ENCODE data around the gene LSS.

LSS gene

DNA sequence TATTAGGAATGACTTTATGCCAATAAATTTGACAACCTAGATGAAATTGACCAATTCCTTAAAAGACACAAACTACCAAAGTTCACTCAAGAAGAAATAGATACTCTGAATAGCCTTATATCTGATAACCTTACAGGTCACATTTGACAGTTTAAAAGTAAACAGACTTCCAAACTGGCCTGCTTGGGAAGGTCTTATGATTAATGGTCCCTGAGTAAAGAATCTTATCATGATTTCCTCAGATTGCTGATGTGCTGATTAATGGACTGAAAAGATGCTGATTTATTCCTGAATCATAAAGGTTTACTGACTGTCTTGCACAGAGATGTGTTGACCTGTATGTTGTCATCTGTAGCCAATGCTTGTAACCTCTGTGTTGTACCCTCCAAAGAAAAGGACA lies 63.5 kb downstream of the LSS start:
- DNase-seq: no peak

DNA sequence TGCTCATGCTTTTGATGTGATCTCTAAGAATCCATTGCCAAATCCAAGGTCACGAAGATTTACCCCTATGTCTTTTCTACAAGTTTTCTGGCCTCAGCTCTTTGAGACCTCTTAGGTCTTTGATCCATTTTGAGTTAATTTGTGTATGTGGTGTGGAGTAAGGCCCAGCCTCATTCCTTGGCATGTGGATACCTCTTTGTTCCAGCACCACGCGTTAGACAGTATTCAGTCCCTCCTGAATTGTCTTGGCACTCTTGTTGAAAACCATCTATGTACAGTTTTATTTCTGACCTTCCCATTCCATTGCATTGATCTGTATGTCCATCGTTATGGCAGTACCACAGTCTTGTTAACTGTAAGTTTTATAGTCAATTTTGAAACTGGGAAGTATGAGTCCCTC lies 65.2 kb downstream of the LSS start:
- DNase-seq: no peak

DNA sequence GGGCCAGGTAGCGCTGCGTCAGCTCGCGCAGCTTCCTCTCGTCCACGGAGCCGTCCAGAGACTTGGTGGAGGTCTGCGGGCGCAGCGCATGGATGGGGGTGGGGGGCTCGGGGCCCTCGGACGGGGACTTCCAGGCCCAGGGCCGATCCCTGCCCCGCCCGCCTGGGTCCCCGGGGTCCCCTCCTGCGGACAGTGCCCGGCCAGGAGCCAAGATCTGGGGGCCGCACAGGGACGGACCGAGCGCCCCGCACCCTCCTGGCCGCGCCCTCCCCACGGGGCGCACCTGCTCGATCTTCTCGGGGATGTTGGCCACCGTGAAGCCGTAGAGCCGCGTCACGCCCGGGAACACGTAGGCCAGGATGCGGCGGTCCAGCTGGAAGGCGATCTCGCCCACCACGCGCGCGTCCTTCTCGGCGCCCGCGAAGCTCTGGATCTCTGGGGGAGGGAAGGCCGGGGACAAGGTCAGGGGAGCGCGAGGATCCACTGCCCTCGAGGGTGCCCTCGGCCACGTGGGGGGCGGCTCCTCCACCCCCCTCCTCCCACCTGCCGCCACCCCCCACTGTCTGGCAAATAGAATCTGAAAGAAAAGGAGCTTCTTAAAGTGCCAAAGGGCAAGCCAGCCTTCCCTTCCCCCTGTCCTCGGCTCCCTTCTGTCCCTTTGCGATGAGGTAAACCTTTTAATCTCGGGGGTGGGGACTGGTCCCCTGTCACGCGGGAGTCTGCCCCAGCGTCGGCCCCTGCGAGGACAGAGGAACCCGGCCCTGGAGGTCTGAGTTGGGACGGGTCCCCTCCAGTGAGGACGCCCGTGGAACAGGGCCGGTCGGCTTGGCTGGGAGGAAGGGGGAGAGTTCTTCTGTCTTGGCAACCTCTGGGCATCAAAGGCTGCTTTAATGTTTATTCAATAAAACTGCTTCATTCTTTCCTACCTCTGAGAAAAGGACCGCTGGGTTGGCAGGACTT lies 66.7 kb downstream of the LSS start:
- DNase-seq: no peak

DNA sequence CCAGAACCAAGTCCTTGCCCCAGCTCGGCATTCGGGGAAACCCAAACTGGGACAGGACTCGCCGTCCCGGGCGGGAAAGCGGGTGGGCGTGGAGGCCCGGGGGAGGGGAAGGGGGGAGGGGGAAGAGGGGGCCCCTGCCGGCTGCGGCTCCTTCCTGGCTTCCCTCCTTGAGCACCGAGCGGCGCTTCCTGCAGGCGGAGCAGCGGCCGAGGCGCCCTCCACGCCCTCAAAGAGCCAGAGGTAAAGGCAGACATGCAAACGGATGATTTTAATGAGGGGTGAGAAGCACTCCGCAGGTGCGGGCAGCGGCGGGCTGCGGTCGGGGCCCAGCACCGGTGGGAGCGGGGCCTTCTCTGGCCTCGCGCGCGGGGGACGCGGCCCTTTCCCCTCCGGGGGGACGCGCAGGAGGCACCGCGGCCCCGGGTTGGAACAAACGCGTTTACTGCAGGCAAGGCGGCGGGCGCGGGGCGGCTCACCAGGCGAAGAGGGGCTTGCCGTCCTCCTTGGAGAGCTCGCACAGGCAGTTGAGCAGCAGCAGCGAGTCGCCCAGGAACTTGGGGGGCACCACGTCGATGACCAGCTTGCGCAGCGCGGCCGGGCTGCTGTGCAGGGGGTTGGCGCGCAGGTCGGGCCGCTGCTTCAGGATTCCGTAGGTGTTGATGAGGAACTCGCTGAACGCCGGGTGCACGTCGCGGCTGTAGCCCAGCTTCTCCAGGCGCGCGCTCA lies 67.5 kb downstream of the LSS start:
- DNase-seq: no peak

DNA sequence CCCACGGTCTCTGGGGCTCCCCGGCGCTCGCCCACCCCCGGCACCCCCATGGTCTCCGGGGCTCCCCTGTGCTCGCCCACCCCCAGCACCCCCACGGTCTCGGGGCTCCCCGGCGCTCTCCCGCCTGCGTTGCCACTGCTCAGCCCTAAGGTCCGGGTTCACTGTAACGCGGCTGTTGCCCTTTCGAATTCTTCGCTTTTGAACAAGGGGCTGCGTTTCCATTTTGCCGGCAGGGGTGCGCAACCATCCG lies 68.0 kb downstream of the LSS start:
- no peak for DNase-seq

DNA sequence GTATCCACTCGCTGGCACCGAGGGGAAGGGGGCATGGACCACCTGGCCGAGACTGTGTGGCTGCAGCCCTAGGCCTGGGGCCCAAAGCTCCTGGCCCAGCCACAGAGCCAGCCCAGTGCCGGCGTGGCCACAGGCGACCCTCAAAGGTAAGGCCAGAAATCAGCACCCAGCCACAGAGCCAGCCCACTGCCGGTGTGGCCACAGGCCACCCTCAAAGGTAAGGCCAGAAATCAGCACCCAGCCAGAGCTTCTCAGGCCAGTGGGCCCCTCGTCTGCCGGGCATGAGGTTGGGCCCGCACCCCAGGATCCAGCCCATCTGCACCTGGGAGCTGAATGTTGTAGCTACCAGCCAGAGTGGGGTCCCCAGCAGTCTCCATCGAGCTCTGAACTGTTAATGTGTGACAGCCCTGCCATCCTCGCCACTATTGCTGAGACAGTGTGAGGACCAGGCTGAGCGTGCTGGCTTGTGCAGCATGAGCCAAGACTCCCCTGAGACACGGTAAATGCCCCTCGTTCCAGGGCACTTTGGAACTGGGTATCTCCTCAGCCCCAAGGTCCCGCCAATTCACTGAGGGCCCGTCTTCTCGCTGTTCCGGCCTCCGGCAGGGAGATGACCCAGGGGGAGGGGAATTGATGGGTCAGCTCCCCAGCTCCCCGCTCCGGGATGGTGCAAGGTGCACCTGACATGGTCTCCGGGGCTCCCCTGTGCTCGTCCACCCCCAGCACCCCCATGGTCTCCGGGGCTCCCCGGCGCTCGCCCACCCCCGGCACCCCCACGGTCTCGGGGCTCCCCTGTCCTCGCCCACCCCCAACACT lies 68.5 kb downstream of the LSS start:
- DNase-seq: no peak

DNA sequence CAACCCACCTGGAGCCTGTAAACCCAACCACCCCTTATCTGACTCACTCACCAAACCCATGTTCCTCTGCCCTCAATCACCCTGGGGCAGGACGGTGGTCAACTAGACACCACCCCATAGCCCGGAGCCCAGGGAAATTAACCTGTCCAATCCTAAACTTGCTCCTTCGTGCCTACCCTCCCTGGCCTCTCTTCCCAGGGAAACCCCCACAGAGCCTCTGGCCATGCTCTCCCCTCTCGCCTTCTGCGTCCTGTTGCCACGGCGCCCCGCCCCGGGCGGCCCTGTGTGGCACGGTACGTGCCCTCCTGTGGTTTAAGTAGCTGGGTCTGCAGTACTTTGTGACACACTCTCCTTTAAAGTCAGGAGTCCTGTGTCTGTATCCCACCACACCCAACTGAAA lies 69.2 kb downstream of the LSS start:
- no peak for DNase-seq

DNA sequence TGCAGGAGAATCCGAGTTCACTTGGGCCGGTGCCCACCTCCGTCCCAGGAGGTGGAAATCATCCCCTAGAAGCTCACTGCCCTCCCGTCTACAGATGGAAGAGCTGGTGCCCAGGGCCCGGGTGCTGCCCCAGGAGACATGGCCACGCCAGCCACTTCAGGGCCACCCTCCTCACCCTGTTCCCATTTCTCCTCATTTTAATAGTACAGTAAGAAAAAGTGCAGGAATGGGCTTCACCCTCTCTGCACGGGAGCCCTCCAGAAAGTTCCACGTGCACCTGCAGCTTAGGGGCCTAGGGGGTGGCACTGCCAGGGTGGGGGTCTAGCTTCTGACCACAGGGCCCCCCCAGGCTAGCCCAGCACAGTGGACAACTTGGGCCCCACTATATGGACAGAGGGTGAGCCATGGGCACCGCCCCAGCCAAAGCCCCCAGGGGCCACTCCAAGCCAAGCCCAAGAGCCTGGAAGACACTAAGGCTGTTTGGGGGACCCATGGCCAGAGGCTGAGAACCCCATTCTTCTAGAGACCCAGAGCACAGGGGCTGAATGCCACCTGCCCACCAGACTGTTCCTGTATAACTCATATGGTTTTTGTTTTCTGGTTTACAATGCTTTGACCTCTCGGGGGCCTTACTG lies 69.8 kb downstream of the LSS start:
- no peak for DNase-seq

DNA sequence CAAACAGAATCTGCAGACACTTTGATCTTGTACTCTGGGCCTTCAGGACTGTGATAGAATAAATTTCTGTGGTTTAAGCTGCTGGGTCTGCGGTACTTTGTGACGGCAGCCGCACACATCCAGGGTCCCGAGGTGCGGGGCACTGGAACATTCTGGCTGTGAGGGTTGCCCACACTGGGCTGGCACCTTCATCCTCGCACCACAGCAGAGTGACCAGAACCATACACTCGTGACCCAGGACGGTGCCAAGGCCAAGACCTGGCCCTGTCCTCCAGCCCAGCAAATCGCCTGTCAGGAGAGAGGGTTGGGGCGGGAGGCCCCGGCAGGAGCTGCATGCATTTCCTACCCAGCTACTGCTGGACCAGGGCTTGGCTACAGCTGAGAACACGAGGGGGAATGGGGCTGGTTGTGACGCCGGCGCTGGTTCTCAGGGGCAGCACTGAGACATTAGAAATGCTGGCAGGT lies 70.6 kb downstream of the LSS start:
- DNase-seq: no peak

DNA sequence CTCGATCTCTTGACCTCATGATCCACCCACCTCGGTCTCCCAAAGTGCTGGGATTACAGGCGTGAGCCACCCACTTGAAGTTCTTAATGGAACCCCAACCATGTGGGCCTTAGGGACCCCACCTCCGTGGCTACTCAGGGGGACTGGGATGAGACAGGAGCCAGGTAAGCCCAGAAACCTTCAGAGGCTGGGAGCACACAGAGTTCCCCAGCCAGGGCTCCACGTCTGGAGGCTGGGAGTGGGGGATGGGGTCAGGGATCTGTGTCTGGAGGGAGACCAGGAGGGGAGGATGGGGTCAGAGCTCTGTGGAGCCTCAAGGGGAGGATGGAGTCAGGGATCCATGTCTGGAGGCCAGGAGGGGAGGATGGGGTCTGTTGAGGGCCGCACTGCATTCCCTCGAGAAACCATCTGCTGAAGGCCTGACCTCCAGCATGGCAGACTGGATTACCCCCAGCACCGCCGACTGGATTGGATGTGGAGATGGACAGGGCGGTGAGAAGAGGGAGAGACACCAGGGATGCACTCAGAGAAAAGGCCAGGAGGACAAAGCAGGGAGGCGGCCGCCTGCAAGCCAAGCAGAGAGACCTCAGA lies 71.1 kb downstream of the LSS start:
- no peak for DNase-seq

DNA sequence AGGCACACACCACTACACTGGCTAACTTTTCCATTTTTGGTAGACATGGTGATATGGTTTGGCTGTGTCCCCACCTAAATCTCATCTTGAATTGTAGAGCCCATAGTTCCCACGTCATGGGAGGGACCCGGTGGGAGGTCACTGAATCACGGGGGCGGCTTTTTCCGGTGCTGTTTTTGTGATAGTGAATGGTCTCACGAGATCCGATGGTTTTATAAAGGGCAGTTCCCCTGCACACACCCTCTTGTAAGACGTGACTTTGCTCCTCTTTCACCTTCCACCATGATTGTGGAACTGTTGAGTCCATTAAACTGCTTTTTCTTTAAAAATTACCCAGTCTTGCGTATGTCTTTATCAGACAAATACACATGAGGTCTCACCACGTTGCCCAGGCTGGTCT lies 71.9 kb downstream of the LSS start:
- DNase-seq: no peak

DNA sequence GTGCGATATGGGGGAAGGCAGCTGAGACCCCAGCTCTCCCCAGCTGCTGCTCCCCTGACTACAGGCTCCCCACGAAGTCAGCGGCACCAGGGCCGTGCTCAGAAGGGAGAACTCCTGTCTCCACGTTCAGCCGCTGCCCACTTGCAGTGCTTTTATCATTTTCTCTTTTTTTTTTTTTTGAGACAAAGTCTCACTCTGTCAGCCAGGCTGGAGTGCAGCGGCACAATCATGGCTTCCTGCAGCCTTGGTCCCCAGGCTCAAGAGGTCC lies 72.3 kb downstream of the LSS start:
- DNase-seq: no peak

DNA sequence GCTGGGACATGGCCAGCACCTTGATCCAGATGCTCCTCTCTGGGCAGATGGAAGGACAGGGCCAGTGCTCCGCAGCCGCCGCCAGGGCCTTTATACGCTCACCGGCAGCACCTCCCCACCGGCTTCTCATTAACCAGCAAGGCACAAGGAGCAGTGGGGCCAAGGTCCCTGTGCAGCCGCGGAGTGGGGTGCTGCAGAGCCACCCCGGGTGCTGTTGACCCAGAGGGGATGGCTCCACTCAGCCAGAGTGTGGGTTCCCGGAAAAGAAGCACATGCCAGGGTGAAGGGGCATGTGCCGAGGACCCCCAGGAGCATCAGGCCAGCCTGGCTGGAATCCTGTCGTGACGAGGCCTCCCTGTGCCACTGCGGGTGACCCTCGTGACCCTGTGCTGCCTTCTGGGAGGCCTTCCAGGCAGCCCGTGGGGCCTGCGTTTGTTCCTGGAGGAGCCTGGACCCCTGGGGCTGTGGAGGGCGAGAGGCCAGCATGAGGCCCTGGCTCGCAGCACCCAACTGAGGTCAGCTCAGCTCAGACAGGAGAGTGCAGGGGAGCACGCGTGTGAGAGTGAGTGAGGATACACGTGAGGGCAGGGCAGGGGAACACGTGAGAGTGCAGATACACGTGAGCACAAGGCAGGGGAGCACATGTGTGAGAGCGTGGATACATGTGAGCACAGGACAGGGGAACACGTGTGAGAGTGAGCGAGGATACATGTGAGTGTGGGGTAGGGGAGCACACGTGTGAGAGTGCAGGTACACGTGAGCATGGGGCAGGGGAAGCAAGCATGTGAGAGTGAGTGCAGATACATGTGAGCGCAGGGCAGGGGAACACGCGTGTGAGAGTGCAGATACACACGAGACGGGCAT lies 72.8 kb downstream of the LSS start, which contains the start of gene FTCD:
Gene FTCD (minus strand): TSS at position 66 of the 864 bp plus-strand sequence. CDS start 56 bp downstream, at position 10.
- no peak for DNase-seq

DNA sequence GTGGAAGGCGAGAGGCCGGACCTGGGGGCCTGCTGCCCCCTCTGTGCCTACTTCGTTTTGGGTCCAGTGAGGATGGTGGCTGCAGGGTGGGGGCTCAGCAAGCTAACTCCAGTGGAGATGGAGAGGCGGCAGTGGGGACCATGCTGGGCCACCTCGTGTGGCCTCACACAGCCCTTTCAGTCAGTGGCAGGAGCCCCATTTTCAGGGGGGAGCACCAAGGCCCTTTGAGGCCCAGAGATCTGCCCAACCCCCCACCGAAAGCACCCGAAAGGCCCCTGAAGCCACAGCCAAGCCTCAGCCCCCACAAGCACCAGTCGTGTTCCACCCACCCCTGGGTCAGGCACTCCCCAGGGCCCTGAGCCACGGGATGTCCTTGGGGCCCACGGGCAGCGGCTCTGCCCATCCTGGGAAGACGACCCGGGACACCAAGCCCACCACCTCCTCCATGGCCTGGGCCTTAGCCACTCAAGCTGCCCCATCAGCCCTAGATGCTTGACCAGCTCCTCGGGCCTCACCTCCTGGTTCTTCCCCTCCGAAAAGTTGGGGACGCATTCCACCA lies 73.5 kb downstream of the LSS start:
- DNase-seq: no peak

DNA sequence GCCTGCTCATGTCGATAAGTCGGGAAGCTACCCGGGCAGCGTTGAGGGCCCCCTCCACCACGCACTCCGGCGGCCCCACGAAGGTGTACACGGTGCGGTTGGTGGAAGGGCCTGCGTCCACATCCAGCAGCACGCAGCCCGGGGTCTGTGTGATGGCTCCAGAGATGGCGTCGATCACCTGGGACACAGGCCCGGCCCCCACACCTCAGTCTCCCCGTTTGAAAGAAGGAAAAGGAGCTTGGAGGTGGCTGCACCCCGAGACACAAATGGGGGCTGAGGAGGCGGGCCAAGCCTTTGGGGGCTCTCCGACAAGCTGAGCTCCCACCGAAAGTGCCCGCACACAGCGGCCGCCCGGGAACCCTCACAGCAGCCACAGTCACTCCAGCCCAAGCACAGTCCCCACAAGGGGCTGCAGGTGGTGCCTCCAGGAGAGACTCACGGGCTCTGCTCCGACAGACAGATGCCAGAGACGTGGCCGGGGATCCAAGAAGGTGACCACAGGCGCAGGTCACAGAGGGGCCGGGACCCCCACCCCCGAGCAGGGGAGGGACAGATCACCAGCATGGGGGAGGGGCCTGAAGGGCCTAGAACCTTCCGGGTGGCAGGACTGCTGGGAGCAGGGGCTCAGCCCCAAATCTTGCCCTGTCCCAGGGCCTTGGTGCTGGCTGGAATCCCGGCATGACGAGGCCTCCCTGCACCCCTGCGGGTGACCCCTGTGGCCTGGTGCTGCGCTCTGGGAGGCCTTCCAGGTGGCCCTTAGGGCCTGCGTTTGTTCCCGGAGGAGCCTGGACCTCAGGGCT lies 74.2 kb downstream of the LSS start:
- DNase-seq: no peak

DNA sequence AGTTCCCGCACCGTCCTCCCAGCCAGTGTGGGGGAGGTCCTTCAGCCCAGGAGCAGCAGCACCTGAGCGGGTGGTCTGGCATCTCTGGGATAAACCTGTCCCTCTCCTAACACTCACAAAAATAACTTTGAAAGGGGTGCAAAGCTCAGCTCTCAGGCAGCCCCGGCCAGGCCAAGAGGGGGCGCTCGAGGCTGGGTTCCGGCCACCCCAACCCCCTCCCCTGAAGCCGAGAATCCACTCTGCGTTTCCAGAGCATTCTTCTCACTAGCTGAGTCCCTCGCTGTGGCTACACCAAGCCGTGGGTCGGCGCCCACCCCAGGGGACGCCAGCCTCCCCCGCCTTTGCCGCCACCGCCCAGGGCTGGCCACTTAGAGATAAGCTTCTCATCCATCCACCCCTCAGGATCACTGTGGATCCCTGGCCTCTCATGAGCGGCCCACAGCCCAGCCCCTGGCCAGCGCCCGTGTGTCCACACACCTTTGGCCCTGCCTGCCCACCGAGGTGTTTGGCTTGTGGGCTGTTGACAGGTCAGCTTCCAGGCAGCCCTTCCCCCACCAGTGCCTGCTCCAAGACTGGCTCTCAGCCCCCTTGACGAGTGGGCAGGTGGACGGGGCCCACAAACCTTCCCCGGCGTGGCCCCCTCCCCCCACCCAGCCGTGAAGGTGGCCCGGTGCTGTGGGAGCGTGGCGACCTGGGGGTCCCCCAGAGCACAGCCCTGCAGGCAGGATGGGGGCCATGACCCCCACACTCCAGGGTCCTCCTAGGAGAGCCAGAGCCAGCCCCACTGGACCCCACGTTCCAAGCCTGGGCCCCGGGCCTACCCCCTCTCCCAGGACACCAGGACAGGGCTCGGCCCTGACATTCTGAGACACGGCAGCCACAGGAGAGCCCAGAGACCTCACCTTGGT lies 75.1 kb downstream of the LSS start:
- no peak for DNase-seq

DNA sequence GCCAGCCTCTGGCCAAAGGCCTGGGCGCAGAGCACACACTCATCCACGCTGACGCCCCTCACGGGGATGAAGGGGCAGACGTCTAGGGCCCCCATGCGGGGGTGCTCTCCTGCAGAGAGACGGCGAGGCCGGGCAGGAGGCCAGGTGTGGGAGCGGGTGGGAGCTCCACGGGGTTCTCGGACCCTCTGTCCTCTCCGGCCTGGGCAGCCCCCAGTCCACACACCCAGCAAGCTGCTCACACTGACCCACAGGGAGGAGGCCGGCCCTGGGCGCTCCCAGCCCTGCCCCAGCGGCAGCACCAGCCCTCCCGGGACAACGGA lies 75.7 kb downstream of the LSS start:
- no peak for DNase-seq

DNA sequence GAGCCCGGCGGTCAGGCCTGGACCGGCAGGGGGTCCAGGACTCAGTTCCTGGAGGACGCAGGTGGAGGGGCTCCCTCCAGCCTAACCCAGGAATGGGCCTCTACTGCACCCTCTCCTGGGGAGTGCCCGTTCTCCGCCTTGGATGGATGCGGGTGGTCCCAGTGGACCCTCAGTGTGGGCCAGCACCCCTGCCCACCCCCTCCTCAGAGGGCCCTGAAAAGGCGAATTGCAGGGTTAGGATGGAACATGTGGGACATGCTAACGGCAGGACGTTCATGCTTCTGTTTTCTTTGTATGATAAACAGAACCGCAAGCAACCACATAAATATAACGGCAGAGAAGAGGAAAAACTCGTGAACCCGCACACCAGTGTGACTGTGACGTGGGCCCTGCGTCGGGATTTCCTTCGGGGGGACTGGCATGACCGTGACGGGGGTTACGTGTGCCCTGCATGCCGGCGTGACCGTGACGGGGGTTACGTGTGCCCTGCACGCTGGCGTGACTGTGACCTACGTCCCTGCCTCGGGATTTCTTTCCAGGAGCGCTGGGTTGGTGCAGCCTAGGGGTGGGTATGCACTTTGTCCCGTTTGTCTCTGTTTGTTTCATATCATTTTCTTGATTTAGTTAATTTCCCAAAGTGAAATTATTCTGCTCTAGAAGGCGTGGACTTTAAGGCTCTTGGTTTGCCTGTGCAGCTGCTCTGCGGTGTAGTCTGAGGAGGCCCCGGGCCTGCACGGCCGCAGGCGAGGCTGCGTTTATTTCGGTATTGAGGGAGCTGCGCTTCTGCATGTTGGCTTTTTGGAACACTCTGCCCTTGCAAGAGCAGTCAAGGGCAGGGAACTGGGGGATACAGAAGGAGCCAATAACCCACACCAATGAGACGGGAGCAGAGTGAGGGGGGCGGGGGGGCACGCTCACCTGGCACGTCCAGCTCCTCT lies 76.3 kb downstream of the LSS start:
- no peak for DNase-seq
